ENCODE measurements around the gene ZDHHC19. TPM values are rescaled to one million over a fixed set of nuclear protein-coding genes. Genes with fewer than 3 reads are reported as not detected.

The ZDHHC19 gene
- total RNA-seq, 1 donor from 2014 or later, result not detected

GRCh38 chr3:196150481-196150880 lies 60.7 kb downstream of the ZDHHC19 start:
- no peaks in the 10 kb centered on the region for H3K36me3 ChIP-seq
- intact Hi-C loops (cut with DNase I), result no loop called here
- no peaks in the 10 kb centered on the region for H3K9me3 ChIP-seq
- TF ChIP-seq POLR2AphosphoS5 (IDR thresholded peaks at IDR 0.05; ENCODE audit: insufficient read depth in 1 of 2, low read depth in 1 of 2) (no peak), POLR2A (IDR thresholded peaks at IDR 0.05) (no peak)
- TF ChIP-seq, protein P1, sequence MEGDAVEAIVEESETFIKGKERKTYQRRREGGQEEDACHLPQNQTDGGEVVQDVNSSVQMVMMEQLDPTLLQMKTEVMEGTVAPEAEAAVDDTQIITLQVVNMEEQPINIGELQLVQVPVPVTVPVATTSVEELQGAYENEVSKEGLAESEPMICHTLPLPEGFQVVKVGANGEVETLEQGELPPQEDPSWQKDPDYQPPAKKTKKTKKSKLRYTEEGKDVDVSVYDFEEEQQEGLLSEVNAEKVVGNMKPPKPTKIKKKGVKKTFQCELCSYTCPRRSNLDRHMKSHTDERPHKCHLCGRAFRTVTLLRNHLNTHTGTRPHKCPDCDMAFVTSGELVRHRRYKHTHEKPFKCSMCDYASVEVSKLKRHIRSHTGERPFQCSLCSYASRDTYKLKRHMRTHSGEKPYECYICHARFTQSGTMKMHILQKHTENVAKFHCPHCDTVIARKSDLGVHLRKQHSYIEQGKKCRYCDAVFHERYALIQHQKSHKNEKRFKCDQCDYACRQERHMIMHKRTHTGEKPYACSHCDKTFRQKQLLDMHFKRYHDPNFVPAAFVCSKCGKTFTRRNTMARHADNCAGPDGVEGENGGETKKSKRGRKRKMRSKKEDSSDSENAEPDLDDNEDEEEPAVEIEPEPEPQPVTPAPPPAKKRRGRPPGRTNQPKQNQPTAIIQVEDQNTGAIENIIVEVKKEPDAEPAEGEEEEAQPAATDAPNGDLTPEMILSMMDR (IDR thresholded peaks at IDR 0.05), result no peak
- no peaks in the 10 kb centered on the region for H3K27me3 ChIP-seq
- H3K4me3 ChIP-seq, result no peak overlapping the region
- H3K4me1 ChIP-seq, result no peaks in the 10 kb centered on the region
- DNase-seq (ENCODE audit: extremely low spot score in 2 of 2), result no peak
- no peak overlapping the region for H3K27ac ChIP-seq

DNA sequence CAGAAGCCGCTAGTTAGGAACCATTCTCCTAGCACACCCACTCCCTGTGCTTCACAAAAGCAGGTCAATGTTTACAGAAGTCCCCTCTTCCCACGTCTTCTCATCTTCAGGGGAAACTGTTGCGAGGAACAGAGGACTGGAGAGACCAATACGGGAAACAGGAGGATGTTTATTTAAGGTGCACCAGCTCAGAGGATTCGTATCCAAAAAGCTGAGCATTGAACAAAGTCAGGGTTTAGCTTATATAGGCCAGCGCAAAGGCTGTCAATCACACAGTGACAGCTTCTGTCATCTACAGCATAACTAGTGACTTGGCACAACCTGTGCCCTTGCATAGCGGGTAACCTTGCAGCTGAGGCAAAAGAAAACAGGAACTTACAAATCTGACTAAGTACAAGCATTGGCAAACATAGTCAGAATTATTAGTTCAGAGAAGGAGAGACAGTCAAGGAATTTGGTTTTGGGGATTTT lies 61.3 kb downstream of the ZDHHC19 start:
- TF ChIP-seq POLR2A (IDR thresholded peaks at IDR 0.05) (no peak), POLR2AphosphoS5 (IDR thresholded peaks at IDR 0.05; ENCODE audit: insufficient read depth in 1 of 2, low read depth in 1 of 2) (no peak)
- TF ChIP-seq, protein P1 (IDR thresholded peaks at IDR 0.05), result no peak
- Histone ChIP-seq H3K4me3 (no peak overlapping the region), H3K36me3 (no peaks in the 10 kb centered on the region), H3K4me1 (no peaks in the 10 kb centered on the region), H3K27me3 (no peaks in the 10 kb centered on the region), H3K27ac (no peak overlapping the region), H3K9me3 (no peaks in the 10 kb centered on the region)
- intact Hi-C loops (cut with DNase I), result no loop called here
- DNase-seq (ENCODE audit: extremely low spot score in 2 of 2), result no peak

DNA sequence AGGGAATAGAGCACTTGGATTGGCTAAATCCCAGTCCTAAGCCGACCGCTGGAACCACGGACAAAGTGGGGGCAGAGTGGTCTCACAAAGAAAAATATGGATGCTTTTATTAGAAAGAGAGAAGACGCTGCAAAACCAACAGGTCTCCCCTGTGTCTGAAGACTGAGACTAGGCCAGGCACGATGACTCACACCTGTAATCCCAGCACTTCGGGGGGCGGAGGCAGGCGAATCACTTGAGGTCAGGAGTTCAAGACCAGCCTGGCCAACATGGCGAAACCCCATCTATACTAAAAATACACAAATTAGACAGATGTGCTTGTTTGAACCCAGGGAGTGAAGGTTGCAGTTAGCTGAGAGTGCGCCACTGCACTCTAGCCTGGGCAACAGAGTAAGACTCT lies 61.8 kb downstream of the ZDHHC19 start:
- Histone ChIP-seq H3K4me1 (no peaks in the 10 kb centered on the region), H3K9me3 (no peaks in the 10 kb centered on the region), H3K27me3 (no peaks in the 10 kb centered on the region), H3K27ac (no peak overlapping the region), H3K36me3 (no peaks in the 10 kb centered on the region), H3K4me3 (no peak overlapping the region)
- TF ChIP-seq POLR2A (IDR thresholded peaks at IDR 0.05), result no peak
- TF ChIP-seq, protein P1 (IDR thresholded peaks at IDR 0.05), result no peak
- TF ChIP-seq POLR2AphosphoS5 (IDR thresholded peaks at IDR 0.05; ENCODE audit: insufficient read depth in 1 of 2, low read depth in 1 of 2), result no peak
- no peak for DNase-seq (ENCODE audit: extremely low spot score in 2 of 2)
- intact Hi-C loops (cut with DNase I), result no loop called here

Small RNA genes within 50 kb of the gene (small RNA-seq; reads per million reads assigned to genes)
- gene RF00019, result not detected

Other genes with a start within 250 kb of the ZDHHC19 start
- 61.6 TPM for gene TFRC, start 129.3 kb downstream of the ZDHHC19 start, total RNA-seq
- gene SLC51A, start 5.1 kb upstream of the ZDHHC19 start, total RNA-seq, result 1.2 TPM
- gene PCYT1A, start 76.3 kb upstream of the ZDHHC19 start, total RNA-seq, result 55.7 TPM
- gene DYNLT2B, start 106.8 kb upstream of the ZDHHC19 start, total RNA-seq, result 2.9 TPM
- gene TM4SF19, start 127.0 kb upstream of the ZDHHC19 start, total RNA-seq, result not detected
- 29.5 TPM for gene UBXN7, start 221.0 kb upstream of the ZDHHC19 start, total RNA-seq

Data from vagina (tissue), 2 donors.